GM23338 (cell line): ENCODE data around the gene CHST11. TPM values are rescaled to one million over a fixed set of nuclear protein-coding genes. Genes with fewer than 3 reads are reported as not detected.
A peak's percentile ranks its signal among the peaks of the same experiment; 100 is the strongest.

Source experiments
- ATAC-seq: fragments of 200-7000 bp; cut with Tn5 transposase; 3 replicates; pipeline ENCODE4 v1.9.1; 2020
- DNase-seq: peaks from one replicate; pipeline ENCODE4 v3.0.0-alpha.2; 2015; ENCODE audit warnings: low spot score
- H2AFZ ChIP-seq: fragments of 200-600 bp; sonication (generic); 2 replicates; pipeline ENCODE4 v1.8.0; 2016; ENCODE audit warnings: antibody characterized with exemption, mild to moderate bottlenecking, moderate library complexity
- H3F3A ChIP-seq: fragments of 200-600 bp; sonication (generic); replicated peaks from 2 replicates; pipeline ENCODE4 v1.8.0; 2017; ENCODE audit warnings: antibody characterized with exemption, mixed run types, low read depth
- H3K27ac ChIP-seq: fragments of 200-600 bp; sonication (generic); 2 replicates; pipeline ENCODE4 v1.6.1; 2016; ENCODE audit warnings: low read depth
- H3K27me3 ChIP-seq: fragments of 200-600 bp; sonication (generic); 2 replicates; pipeline ENCODE4 v1.8.0; 2016; ENCODE audit warnings: mild to moderate bottlenecking, mixed run types, moderate library complexity; ENCODE audit not compliant: insufficient read depth
- H3K36me3 ChIP-seq: fragments of 200-600 bp; sonication (generic); 2 replicates; pipeline ENCODE4 v1.8.0; 2016; ENCODE audit warnings: mild to moderate bottlenecking; ENCODE audit not compliant: insufficient read depth
- H3K4me1 ChIP-seq: fragments of 200-600 bp; sonication (generic); 2 replicates; pipeline ENCODE4 v1.8.0; 2016; ENCODE audit warnings: mild to moderate bottlenecking, moderate library complexity; ENCODE audit not compliant: insufficient read depth
- H3K4me2 ChIP-seq: fragments of 200-600 bp; sonication (generic); 2 replicates; pipeline ENCODE4 v1.7.1; 2017; ENCODE audit warnings: mixed run types
- H3K4me3 ChIP-seq: fragments of 200-600 bp; sonication (generic); 2 replicates; pipeline ENCODE4 v1.6.1; 2016; ENCODE audit warnings: mixed run types
- H3K79me2 ChIP-seq: fragments of 200-600 bp; sonication (generic); replicated peaks from 2 replicates; pipeline ENCODE4 v1.8.0; 2017; ENCODE audit warnings: mild to moderate bottlenecking; ENCODE audit not compliant: insufficient read depth
- H3K9me2 ChIP-seq: fragments of 200-600 bp; sonication (generic); 2 replicates; pipeline ENCODE4 v1.8.0; 2017; ENCODE audit not compliant: insufficient read depth
- H4K20me1 ChIP-seq: fragments of 200-600 bp; sonication (generic); replicated peaks from 2 replicates; pipeline ENCODE4 v1.8.0; 2017; ENCODE audit warnings: mild to moderate bottlenecking; ENCODE audit not compliant: insufficient read depth
- H3K27ac Mint-ChIP-seq: 2 replicates; pipeline ENCODE4 v1.8.0; 2020; ENCODE audit warnings: inconsistent platforms, mild to moderate bottlenecking, moderate library complexity, mixed read lengths
- H3K27me3 Mint-ChIP-seq: 3 replicates; pipeline ENCODE4 v1.8.0; 2022; ENCODE audit warnings: low read depth, mild to moderate bottlenecking, moderate library complexity, mixed read lengths, inconsistent platforms; ENCODE audit not compliant: insufficient read depth, poor library complexity
- H3K36me3 Mint-ChIP-seq: 3 replicates; pipeline ENCODE4 v1.8.0; 2021; ENCODE audit warnings: low read depth, mild to moderate bottlenecking, inconsistent platforms, moderate library complexity, mixed read lengths
- H3K4me1 Mint-ChIP-seq: 3 replicates; pipeline ENCODE4 v1.8.0; 2020; ENCODE audit warnings: mild to moderate bottlenecking, inconsistent platforms, mixed read lengths
- H3K4me3 Mint-ChIP-seq: 3 replicates; pipeline ENCODE4 v1.8.0; 2021; ENCODE audit warnings: moderate library complexity, mild to moderate bottlenecking, inconsistent platforms, mixed read lengths
- H3K9me3 Mint-ChIP-seq: 3 replicates; pipeline ENCODE4 v1.8.0; 2020; ENCODE audit warnings: moderate library complexity, mild to moderate bottlenecking, inconsistent platforms, mixed read lengths
- EZH2 ChIP-seq: fragments of 200-600 bp; sonication (generic); IDR thresholded peaks from one replicate; pipeline ENCODE4 v1.8.0; 2017; ENCODE audit warnings: antibody characterized with exemption, mild to moderate bottlenecking, low read depth; ENCODE audit not compliant: unreplicated experiment
- EZH2phosphoT487 ChIP-seq: fragments of 200-600 bp; sonication (generic); IDR thresholded peaks from one replicate; pipeline ENCODE4 v1.8.1; 2018; ENCODE audit warnings: antibody characterized with exemption; ENCODE audit not compliant: unreplicated experiment
- JUNB ChIP-seq: IDR thresholded peaks from one replicate; pipeline ENCODE4 v1.6.1; 2016; ENCODE audit warnings: antibody characterized with exemption; ENCODE audit not compliant: unreplicated experiment
- POLR2AphosphoS5 ChIP-seq: IDR thresholded peaks from 2 replicates; pipeline ENCODE4 v1.6.1; 2016; ENCODE audit warnings: antibody characterized with exemption, low read depth
- STAT1 ChIP-seq: IDR thresholded peaks from one replicate; pipeline ENCODE4 v1.6.1; 2016; ENCODE audit warnings: antibody characterized with exemption; ENCODE audit not compliant: unreplicated experiment
- ZNF114 ChIP-seq: fragments of 250-450 bp; sonication (Bioruptor Pico); IDR thresholded peaks from 2 replicates; pipeline ENCODE4 v1.5.0; 2020; ENCODE audit warnings: mild to moderate bottlenecking, moderate library complexity
- polyA plus RNA-seq: library from polyadenylated mRNA; unstranded; fragments of >200 nt; fragmentation: Nextera tagmentation; extraction: Ambion mirVana; gene quantifications from 2 replicates; pipeline ENCODE4 v1.2.1, GENCODE V29; 2016
- total RNA-seq: library from RNA; depleted of rRNA; stranded (reverse); fragments of >200 nt; shearing (Covaris generic); gene quantifications from 2 replicates; pipeline ENCODE4 v1.2.3, GENCODE V29; 2014
- TF ChIP-seq, protein P1 (sequence below): fragments of 250-450 bp; sonication (Bioruptor Pico); IDR thresholded peaks from 2 replicates; pipeline ENCODE4 v1.5.0; 2020; ENCODE audit warnings: mild to moderate bottlenecking, moderate library complexity
- TF ChIP-seq, protein P2 (sequence below): IDR thresholded peaks from 2 replicates; pipeline ENCODE4 v1.6.1; 2016; ENCODE audit warnings: antibody characterized with exemption
- TF ChIP-seq, protein P3 (sequence below), 2 experiments: fragments of 200-600 bp in 1 of 2; sonication (generic) in 1 of 2; conservative IDR thresholded peaks; 2 replicates each; pipeline versions ENCODE4 v1.5.1 to v1.6.1; 2016 to 2017; ENCODE audit warnings: antibody characterized with exemption in 2 of 2, low read depth in 2 of 2, mild to moderate bottlenecking in 2 of 2, moderate library complexity in 1 of 2
- TF ChIP-seq, protein P4 (sequence below): IDR thresholded peaks from one replicate; pipeline ENCODE4 v1.6.1; 2018; ENCODE audit warnings: antibody characterized with exemption; ENCODE audit not compliant: unreplicated experiment

CHST11 gene
- total and polyA plus RNA-seq, 2 experiments from 2014 or later: 7.7 to 25.7 TPM

DNA sequence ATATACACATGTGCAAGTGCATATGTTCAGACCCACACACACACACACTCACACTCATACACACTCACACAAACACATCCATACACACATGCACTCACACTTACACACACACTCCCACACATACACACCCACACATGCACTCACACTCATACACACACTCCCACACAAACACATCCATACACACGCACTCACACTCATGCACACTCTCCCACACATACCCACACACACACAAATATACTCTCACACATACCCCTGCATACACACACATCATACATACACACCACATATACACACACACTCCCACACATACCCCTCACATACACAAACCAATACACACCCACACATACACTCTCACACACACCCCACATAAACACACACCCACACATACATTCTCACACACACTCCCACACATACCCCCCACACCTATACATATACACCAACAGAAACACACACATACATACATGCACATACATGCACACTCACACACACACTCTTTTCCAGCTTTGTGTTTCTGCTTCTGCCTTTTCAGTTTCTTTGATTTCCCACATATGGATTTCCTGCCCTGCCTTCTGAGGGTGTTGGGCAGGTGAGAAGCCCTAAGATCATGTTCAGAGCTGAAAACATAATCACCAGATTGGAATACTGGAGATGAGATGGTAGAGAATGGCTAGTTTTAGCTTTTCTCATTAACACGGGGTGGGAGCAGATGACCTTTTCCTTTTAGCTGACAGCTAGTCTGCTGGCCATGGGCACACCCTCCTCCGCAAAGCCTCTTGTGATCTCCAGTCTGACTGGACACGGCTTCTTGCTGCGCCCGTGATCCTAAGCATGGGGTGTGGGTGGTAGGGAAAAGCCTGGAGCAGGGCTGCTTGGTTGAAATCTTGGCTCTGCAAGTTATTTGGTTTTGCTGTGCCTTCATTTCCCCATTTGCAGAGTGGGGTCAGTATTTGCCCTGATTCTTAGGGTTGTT is 214.0 kb downstream of the CHST11 start (continued):
- TF ChIP-seq, protein P1, sequence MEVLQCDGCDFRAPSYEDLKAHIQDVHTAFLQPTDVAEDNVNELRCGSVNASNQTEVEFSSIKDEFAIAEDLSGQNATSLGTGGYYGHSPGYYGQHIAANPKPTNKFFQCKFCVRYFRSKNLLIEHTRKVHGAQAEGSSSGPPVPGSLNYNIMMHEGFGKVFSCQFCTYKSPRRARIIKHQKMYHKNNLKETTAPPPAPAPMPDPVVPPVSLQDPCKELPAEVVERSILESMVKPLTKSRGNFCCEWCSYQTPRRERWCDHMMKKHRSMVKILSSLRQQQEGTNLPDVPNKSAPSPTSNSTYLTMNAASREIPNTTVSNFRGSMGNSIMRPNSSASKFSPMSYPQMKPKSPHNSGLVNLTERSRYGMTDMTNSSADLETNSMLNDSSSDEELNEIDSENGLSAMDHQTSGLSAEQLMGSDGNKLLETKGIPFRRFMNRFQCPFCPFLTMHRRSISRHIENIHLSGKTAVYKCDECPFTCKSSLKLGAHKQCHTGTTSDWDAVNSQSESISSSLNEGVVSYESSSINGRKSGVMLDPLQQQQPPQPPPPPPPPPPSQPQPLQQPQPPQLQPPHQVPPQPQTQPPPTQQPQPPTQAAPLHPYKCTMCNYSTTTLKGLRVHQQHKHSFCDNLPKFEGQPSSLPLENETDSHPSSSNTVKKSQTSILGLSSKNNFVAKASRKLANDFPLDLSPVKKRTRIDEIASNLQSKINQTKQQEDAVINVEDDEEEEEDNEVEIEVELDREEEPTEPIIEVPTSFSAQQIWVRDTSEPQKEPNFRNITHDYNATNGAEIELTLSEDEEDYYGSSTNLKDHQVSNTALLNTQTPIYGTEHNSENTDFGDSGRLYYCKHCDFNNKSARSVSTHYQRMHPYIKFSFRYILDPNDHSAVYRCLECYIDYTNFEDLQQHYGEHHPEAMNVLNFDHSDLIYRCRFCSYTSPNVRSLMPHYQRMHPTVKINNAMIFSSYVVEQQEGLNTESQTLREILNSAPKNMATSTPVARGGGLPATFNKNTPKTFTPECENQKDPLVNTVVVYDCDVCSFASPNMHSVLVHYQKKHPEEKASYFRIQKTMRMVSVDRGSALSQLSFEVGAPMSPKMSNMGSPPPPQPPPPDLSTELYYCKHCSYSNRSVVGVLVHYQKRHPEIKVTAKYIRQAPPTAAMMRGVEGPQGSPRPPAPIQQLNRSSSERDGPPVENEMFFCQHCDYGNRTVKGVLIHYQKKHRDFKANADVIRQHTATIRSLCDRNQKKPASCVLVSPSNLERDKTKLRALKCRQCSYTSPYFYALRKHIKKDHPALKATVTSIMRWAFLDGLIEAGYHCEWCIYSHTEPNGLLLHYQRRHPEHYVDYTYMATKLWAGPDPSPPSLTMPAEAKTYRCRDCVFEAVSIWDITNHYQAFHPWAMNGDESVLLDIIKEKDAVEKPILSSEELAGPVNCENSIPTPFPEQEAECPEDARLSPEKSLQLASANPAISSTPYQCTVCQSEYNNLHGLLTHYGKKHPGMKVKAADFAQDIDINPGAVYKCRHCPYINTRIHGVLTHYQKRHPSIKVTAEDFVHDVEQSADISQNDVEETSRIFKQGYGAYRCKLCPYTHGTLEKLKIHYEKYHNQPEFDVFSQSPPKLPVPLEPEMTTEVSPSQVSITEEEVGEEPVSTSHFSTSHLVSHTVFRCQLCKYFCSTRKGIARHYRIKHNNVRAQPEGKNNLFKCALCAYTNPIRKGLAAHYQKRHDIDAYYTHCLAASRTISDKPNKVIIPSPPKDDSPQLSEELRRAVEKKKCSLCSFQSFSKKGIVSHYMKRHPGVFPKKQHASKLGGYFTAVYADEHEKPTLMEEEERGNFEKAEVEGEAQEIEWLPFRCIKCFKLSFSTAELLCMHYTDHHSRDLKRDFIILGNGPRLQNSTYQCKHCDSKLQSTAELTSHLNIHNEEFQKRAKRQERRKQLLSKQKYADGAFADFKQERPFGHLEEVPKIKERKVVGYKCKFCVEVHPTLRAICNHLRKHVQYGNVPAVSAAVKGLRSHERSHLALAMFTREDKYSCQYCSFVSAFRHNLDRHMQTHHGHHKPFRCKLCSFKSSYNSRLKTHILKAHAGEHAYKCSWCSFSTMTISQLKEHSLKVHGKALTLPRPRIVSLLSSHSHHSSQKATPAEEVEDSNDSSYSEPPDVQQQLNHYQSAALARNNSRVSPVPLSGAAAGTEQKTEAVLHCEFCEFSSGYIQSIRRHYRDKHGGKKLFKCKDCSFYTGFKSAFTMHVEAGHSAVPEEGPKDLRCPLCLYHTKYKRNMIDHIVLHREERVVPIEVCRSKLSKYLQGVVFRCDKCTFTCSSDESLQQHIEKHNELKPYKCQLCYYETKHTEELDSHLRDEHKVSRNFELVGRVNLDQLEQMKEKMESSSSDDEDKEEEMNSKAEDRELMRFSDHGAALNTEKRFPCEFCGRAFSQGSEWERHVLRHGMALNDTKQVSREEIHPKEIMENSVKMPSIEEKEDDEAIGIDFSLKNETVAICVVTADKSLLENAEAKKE (CRISPR knock-in tag): no peak
- TF ChIP-seq, protein P2, sequence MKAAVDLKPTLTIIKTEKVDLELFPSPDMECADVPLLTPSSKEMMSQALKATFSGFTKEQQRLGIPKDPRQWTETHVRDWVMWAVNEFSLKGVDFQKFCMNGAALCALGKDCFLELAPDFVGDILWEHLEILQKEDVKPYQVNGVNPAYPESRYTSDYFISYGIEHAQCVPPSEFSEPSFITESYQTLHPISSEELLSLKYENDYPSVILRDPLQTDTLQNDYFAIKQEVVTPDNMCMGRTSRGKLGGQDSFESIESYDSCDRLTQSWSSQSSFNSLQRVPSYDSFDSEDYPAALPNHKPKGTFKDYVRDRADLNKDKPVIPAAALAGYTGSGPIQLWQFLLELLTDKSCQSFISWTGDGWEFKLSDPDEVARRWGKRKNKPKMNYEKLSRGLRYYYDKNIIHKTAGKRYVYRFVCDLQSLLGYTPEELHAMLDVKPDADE: no peak

DNA sequence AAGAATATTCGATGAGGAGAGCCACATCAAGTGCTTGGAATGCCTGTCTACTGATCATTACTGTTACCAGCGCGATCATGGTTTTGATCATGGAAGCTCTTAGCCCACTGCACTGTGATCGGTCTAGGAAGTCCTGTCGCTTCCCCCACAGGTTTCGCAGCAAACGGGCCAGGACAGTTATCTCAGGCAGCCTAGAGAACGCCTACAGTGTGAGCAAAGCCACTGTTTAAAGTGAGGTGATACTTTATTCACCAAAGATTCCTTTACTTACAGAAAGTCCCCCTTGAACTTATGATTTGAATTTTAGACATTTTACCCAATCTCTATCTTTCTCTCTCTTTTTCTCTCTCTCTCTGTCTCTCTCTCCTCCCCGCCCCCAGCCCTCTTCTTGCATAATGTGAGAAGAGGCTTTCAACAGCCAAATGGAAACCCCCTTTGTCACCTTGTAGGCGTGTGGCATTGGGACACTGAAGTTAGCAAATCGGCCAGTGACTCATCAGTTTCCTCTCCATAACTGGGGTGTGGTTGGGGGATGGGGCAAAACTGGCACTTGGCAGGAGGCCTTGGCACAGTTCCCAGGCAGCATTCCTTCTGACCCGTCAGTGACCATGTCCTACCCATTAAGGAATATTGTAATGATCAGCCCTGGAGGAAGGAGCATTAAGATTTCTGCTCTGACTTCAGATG is 214.8 kb downstream of the CHST11 start:
- peak overlapping the region; percentile 43; the same call in 1 of the 2 replicates for H3K4me2 ChIP-seq
- H3K9me2 ChIP-seq: no peaks in the 10 kb centered on the region
- peaks cover 4% of the 10 kb centered on the region; the same call in 1 of the 2 replicates for H4K20me1 ChIP-seq
- no peaks in the 10 kb centered on the region for H3K79me2 ChIP-seq
- Mint-ChIP-seq H3K27ac (peak overlapping the region; percentile 76), H3K36me3 (no peaks in the 10 kb centered on the region), H3K4me3 (no peak overlapping the region), H3K4me1 (peaks cover 29% of the 10 kb centered on the region), H3K9me3 (no peaks in the 10 kb centered on the region), H3K27me3 (peaks cover 2% of the 10 kb centered on the region)
- no peak overlapping the region for H3K27ac ChIP-seq
- no peaks in the 10 kb centered on the region for H3K27me3 ChIP-seq
- H3K4me3 ChIP-seq: no peak overlapping the region
- no peak for DNase-seq
- no peak overlapping the region for H2AFZ ChIP-seq
- H3K4me1 ChIP-seq: peaks cover 9% of the 10 kb centered on the region
- H3F3A ChIP-seq: no peaks in the 10 kb centered on the region
- peak; percentile 17; the same call in 2 of the 3 replicates for ATAC-seq
- no peaks in the 10 kb centered on the region for H3K36me3 ChIP-seq
- no peak for TF ChIP-seq JUNB
- TF ChIP-seq POLR2AphosphoS5: no peak
- TF ChIP-seq, protein P3, sequence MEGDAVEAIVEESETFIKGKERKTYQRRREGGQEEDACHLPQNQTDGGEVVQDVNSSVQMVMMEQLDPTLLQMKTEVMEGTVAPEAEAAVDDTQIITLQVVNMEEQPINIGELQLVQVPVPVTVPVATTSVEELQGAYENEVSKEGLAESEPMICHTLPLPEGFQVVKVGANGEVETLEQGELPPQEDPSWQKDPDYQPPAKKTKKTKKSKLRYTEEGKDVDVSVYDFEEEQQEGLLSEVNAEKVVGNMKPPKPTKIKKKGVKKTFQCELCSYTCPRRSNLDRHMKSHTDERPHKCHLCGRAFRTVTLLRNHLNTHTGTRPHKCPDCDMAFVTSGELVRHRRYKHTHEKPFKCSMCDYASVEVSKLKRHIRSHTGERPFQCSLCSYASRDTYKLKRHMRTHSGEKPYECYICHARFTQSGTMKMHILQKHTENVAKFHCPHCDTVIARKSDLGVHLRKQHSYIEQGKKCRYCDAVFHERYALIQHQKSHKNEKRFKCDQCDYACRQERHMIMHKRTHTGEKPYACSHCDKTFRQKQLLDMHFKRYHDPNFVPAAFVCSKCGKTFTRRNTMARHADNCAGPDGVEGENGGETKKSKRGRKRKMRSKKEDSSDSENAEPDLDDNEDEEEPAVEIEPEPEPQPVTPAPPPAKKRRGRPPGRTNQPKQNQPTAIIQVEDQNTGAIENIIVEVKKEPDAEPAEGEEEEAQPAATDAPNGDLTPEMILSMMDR (conservative IDR thresholded peaks at IDR 0.05; ENCODE audit: low read depth in 2 of 2): no peak
- TF ChIP-seq STAT1: no peak
- TF ChIP-seq EZH2phosphoT487: no peak
- TF ChIP-seq ZNF114: no peak
- TF ChIP-seq, protein P4, sequence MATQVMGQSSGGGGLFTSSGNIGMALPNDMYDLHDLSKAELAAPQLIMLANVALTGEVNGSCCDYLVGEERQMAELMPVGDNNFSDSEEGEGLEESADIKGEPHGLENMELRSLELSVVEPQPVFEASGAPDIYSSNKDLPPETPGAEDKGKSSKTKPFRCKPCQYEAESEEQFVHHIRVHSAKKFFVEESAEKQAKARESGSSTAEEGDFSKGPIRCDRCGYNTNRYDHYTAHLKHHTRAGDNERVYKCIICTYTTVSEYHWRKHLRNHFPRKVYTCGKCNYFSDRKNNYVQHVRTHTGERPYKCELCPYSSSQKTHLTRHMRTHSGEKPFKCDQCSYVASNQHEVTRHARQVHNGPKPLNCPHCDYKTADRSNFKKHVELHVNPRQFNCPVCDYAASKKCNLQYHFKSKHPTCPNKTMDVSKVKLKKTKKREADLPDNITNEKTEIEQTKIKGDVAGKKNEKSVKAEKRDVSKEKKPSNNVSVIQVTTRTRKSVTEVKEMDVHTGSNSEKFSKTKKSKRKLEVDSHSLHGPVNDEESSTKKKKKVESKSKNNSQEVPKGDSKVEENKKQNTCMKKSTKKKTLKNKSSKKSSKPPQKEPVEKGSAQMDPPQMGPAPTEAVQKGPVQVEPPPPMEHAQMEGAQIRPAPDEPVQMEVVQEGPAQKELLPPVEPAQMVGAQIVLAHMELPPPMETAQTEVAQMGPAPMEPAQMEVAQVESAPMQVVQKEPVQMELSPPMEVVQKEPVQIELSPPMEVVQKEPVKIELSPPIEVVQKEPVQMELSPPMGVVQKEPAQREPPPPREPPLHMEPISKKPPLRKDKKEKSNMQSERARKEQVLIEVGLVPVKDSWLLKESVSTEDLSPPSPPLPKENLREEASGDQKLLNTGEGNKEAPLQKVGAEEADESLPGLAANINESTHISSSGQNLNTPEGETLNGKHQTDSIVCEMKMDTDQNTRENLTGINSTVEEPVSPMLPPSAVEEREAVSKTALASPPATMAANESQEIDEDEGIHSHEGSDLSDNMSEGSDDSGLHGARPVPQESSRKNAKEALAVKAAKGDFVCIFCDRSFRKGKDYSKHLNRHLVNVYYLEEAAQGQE: no peak
- TF ChIP-seq EZH2: no peak
